Activated CD8-positive, alpha-beta T cell treated with anti-CD3 and anti-CD28 coated beads, Interleukin-2, amount 10 ng/mL, durations not matched to agents 7 days and 5 days (primary cell): Measurements from ENCODE around the gene OR51B4. TPM values are rescaled to one million over a fixed set of nuclear protein-coding genes. Genes with fewer than 3 reads are reported as not detected.
"Not testable (repeated sequence)": the region's sequence is repeated elsewhere in the genome, so short reads cannot be mapped to it uniquely, and the experiment has no call there.

Experiments
- ATAC-seq: fragments of 150-1000 bp; cut with Tn5 transposase; one replicate; pipeline ENCODE4 v1.10.0; 2021; ENCODE audit warnings: moderate library complexity
- CTCF ChIA-PET: fragments of 350-600 bp; sonication (Branson Sonifier 250); formaldehyde crosslinking; loops from one replicate; lab custom pipeline; 2021; ENCODE audit warnings: antibody characterized with exemption; lab: Charles Lee
- POLR2A ChIA-PET: fragments of 350-600 bp; sonication (Branson Sonifier 250); formaldehyde crosslinking; loops from one replicate; lab custom pipeline; 2021; ENCODE audit warnings: antibody characterized with exemption; lab: Charles Lee
- DNase-seq: peaks from one replicate; pipeline ENCODE4 v3.0.0-alpha.2; 2020
- H3K27ac Mint-ChIP-seq: one replicate; pipeline ENCODE4 v1.8.0; 2021; ENCODE audit warnings: mild to moderate bottlenecking, mixed read lengths
- H3K27me3 Mint-ChIP-seq: one replicate; pipeline ENCODE4 v1.8.0; 2021; ENCODE audit warnings: low read depth, mixed read lengths
- H3K36me3 Mint-ChIP-seq: one replicate; pipeline ENCODE4 v1.8.0; 2021; ENCODE audit warnings: low read depth, mixed read lengths
- H3K4me1 Mint-ChIP-seq: one replicate; pipeline ENCODE4 v1.8.0; 2021; ENCODE audit warnings: low read depth, mixed read lengths
- H3K4me3 Mint-ChIP-seq: one replicate; pipeline ENCODE4 v1.8.0; 2021; ENCODE audit warnings: mild to moderate bottlenecking, mixed read lengths
- H3K9me3 Mint-ChIP-seq: one replicate; pipeline ENCODE4 v1.8.0; 2022; ENCODE audit warnings: mixed read lengths; ENCODE audit not compliant: insufficient read depth
- total RNA-seq, 2 experiments: library from RNA; stranded (reverse); gene quantifications; one replicate each; pipeline ENCODE4 v1.2.3, GENCODE V29; 2021

The OR51B4 gene
- not detected for total RNA-seq

DNA sequence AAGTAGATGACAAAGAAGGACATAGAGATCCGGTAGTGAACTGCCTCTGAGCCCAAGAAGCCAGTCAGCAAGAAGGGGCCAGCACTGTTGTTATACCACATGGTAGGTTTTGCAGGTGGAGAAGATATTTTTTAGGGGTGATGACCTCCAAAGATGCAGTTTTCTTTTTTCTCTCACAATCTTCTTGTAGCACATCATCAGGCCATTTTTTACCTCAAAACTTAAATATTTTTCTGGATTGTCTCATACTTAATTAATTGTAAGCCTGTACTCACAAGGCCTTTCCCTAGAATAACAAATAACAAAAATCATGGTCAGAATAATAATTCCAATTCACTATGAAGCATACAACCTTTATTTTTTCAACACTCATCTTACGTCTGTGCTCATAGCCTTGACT lies at the start of gene OR51B4:
Gene OR51B4 (minus strand): TSS at position 101 of the 400 bp plus-strand sequence. CDS start 0 bp downstream, at position 101.
- Mint-ChIP-seq H3K4me1 (no peaks in the 10 kb centered on the region), H3K27me3 (no peaks in the 10 kb centered on the region), H3K27ac (no peak within 1 kb of the TSS), H3K4me3 (no peak within 1 kb of the TSS), H3K36me3 (no peaks in the 10 kb centered on the region), H3K9me3 (no peaks in the 10 kb centered on the region)
- CTCF ChIA-PET, result no interaction called here
- POLR2A ChIA-PET, result no interaction called here
- DNase-seq, result no peak
- ATAC-seq, result no peak

DNA sequence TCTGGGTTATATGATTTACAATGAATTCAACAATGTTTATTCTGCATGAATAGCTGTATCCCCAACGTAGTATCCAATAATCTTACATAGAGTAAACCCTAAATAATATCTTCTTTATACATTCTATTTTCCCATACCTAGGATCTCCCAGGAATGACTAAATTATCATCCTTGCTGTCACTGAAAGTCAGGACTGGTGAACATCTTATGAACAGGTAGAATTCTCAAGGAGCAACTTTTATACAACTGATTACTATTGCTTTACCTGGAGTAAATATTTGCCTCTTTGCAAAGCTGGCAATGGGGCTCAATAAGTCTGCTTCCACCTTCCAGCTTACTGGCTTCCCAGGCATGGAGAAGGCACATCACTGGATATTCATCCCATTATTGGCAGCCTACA lies 49.5 kb upstream of the OR51B4 start, which contains the start of gene OR51B6:
Gene OR51B6 (plus strand): TSS at position 301 of the 400 bp plus-strand sequence. CDS start 0 bp downstream, at position 301.
- H3K4me3 Mint-ChIP-seq, result no peak within 1 kb of the TSS
- ATAC-seq (no peak), DNase-seq (no peak)
- ChIA-PET CTCF (no interaction called here), POLR2A (no interaction called here)
- H3K27ac Mint-ChIP-seq, result no peak within 1 kb of the TSS
- H3K4me1 Mint-ChIP-seq, result no peaks in the 10 kb centered on the region
- no peaks in the 10 kb centered on the region for H3K27me3 Mint-ChIP-seq
- H3K9me3 Mint-ChIP-seq, result no peaks in the 10 kb centered on the region
- H3K36me3 Mint-ChIP-seq, result no peaks in the 10 kb centered on the region

DNA sequence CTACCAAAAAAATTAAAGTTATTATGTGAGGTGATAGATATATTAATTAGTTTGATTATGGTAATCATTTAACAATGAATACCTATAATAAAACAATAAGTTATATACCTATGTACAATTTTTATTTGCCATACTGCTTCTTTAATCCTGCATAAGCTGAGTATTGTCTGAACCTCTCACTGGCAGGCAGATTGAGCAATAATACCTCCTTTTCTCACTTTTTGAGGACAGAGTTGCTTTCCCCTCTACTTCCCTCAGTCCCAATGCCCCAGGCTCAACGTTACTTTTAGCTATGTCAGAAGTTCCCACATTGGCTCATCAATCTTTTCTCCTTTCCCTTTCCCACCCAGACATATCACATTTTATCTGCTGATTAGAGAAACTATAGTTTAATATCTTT lies 47.8 kb upstream of the OR51B4 start:
- Mint-ChIP-seq H3K4me3 (no peak overlapping the region), H3K27me3 (no peaks in the 10 kb centered on the region), H3K9me3 (no peaks in the 10 kb centered on the region), H3K36me3 (no peaks in the 10 kb centered on the region), H3K27ac (no peak overlapping the region), H3K4me1 (no peaks in the 10 kb centered on the region)
- no peak for DNase-seq
- POLR2A ChIA-PET, result no interaction called here
- CTCF ChIA-PET, result no interaction called here
- no peak for ATAC-seq

DNA sequence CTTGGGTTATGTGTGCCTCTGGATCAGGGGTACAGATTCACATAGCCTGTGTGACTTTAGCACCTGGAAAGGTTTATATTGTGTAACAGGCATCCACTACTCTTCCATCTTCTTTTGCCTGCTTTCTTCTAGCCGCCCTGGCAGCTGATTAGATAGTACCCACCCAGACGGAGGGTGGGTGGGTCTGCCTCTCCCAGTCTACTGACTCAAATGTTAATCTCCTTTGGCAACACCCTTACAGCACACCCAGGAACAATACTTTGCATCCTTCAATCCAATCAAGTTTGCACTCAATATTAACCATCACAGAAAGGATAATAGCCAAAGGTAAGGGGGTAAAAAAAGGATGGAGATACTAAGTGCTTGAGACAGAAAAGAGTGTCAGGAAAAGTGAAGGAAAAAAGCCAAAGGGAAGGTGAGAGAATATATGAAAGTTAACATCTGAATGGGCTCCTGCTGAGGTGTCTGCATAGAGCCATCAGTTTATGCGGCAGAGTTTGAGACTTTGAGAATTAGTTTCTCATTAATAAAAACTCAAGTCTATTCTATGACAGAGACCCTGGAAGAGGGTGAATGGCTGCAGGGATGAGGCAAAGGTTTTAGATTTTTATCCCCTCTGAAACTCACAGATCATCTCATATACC lies 46.9 kb upstream of the OR51B4 start:
- Mint-ChIP-seq H3K9me3 (no peaks in the 10 kb centered on the region), H3K4me3 (no peak overlapping the region), H3K36me3 (no peaks in the 10 kb centered on the region), H3K27me3 (no peaks in the 10 kb centered on the region), H3K4me1 (no peaks in the 10 kb centered on the region), H3K27ac (no peak overlapping the region)
- CTCF ChIA-PET, result no interaction called here
- ATAC-seq (no peak), DNase-seq (no peak)
- POLR2A ChIA-PET, result no interaction called here

- H3K4me3 Mint-ChIP-seq, result no peak overlapping the region
- H3K4me1 Mint-ChIP-seq, result no peaks in the 10 kb centered on the region
Measured at GRCh38 chr11:5345831-5346230, 44.1 kb upstream of the OR51B4 start.

DNA sequence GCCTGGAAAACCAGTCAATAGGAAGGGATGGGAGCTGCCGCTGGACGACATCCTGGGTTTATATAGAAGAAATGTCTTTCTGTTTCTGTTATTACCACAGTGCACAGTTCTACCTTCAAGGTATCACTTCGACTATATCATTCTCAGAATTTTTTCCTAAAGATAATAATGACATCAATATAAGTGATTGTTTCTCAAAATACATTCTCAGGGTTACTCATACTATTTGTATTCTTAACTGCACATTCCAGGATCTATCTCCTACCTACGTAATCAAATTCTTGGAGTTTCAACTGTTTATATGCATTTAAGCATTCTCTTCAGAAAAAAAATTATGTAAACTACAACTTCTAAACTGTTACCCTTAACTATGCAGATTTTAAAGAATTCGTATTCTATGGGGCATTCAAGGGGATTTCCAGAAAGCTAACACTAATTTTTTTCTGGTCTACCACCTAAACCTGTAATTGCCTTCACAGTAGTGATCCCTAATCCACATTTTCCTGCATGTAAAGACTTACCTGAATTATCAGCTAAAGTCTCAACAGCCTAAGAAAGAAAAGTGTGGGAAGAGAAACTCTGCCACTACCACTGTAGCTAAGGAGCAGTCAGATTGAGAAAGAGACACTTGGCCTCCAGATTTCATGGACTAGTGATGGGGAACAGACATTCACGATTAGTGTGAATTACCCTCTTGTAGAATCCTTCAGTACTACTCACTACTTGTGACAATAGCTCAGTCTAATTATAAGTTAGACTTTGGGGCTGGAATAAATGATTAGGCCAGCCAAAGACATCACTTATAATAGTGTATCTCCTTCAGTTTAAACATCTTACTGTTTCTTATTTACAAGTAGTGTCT lies 42.0 kb upstream of the OR51B4 start, which contains the start of gene OR51B5:
Gene OR51B5 (minus strand): TSS at position 51 of the 862 bp plus-strand sequence. CDS start 0 bp downstream, at position 51.
- Mint-ChIP-seq H3K36me3 (no peaks in the 10 kb centered on the region), H3K4me1 (no peaks in the 10 kb centered on the region), H3K9me3 (no peaks in the 10 kb centered on the region), H3K27me3 (no peaks in the 10 kb centered on the region), H3K4me3 (no peak within 1 kb of the TSS), H3K27ac (no peak within 1 kb of the TSS)
- POLR2A ChIA-PET, result no interaction called here
- ATAC-seq (no peak), DNase-seq (no peak)
- CTCF ChIA-PET, result no interaction called here

More at GRCh38 chr11:5345831-5346230, 44.1 kb upstream of the OR51B4 start:
- ATAC-seq (no peak), DNase-seq (no peak)
- ChIA-PET CTCF (no interaction called here), POLR2A (no interaction called here)
- H3K27ac Mint-ChIP-seq, result no peak overlapping the region
- H3K27me3 Mint-ChIP-seq, result no peaks in the 10 kb centered on the region
- no peaks in the 10 kb centered on the region for H3K9me3 Mint-ChIP-seq
- no peaks in the 10 kb centered on the region for H3K36me3 Mint-ChIP-seq

DNA sequence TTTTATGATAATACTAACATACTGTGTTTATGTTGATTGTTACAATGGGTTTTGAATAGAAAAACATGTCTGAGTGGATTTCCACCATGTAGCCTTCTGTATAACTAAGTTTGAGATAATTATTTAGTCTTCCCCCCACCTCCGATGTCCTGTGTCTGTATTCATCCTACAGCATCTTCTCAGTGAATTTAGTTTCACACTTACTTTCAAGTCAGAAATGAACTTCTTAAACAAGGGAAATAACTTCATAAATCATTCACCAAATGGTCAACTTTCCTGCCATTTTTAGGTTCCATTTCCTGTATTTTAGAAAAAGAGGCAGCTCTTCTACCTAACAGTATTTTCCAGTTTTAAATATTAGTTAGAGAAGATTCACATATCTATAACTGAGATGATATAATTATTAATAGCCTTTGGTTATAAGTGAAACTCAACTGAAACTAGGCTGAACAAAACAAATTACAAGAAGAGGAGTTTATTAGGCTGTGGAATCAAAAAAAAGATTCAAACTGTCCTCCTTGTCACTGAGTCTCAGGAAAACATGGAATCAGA lies 38.1 kb upstream of the OR51B4 start:
- DNase-seq (no peak), ATAC-seq (no peak)
- ChIA-PET CTCF (no interaction called here), POLR2A (no interaction called here)
- Mint-ChIP-seq H3K9me3 (no peaks in the 10 kb centered on the region), H3K27me3 (no peaks in the 10 kb centered on the region), H3K4me1 (no peaks in the 10 kb centered on the region), H3K36me3 (no peaks in the 10 kb centered on the region), H3K4me3 (no peak overlapping the region), H3K27ac (no peak overlapping the region)

DNA sequence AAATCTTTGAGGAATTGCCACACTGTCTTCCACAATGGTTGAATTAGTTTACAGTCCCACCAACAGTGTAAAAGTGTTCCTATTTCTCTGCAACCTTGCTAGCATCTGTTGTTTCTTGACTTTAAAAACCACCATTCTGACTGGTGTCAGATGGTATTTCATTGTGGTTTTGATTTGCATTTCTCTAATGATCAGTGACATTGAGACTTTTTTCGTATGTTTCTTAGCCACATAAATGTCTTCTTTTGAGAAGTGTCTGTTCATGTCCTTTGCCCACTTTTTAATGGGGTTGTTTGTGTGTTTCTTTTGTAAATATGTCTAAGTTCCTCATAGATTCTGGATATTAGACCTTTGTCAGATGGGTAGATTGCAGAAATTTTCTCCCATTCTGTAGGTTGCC lies 35.5 kb upstream of the OR51B4 start:
- H3K27ac Mint-ChIP-seq, H3K4me3 Mint-ChIP-seq, H3K36me3 Mint-ChIP-seq, H3K4me1 Mint-ChIP-seq, POLR2A ChIA-PET, H3K9me3 Mint-ChIP-seq, H3K27me3 Mint-ChIP-seq, DNase-seq, CTCF ChIA-PET, ATAC-seq: not testable (repeated sequence)

- ChIA-PET CTCF (no interaction called here), POLR2A (no interaction called here)
- DNase-seq, result no peak
- no peaks in the 10 kb centered on the region for H3K36me3 Mint-ChIP-seq
- H3K27me3 Mint-ChIP-seq, result no peaks in the 10 kb centered on the region
- H3K4me3 Mint-ChIP-seq, result no peak overlapping the region
- no peak overlapping the region for H3K27ac Mint-ChIP-seq
- no peaks in the 10 kb centered on the region for H3K9me3 Mint-ChIP-seq
- no peak for ATAC-seq
- no peaks in the 10 kb centered on the region for H3K4me1 Mint-ChIP-seq
Measured at GRCh38 chr11:5336331-5336730, 34.6 kb upstream of the OR51B4 start.

- H3K27ac Mint-ChIP-seq, result no peak overlapping the region
- no peaks in the 10 kb centered on the region for H3K27me3 Mint-ChIP-seq
- no peaks in the 10 kb centered on the region for H3K9me3 Mint-ChIP-seq
- DNase-seq (no peak), ATAC-seq (no peak)
- H3K36me3 Mint-ChIP-seq, result no peaks in the 10 kb centered on the region
- H3K4me1 Mint-ChIP-seq, result no peaks in the 10 kb centered on the region
- ChIA-PET POLR2A (no interaction called here), CTCF (no interaction called here)
- H3K4me3 Mint-ChIP-seq, result no peak overlapping the region
Measured at GRCh38 chr11:5335170-5335569, 33.4 kb upstream of the OR51B4 start.

GRCh38 chr11:5324197-5324596 lies 22.5 kb upstream of the OR51B4 start, which contains the start of gene OR51B2:
OR51B2 (minus strand) TSS chr11:5324297; CDS start chr11:5324297, 0 bp downstream.
- Mint-ChIP-seq H3K9me3 (no peaks in the 10 kb centered on the region), H3K36me3 (no peaks in the 10 kb centered on the region), H3K27me3 (peaks cover 2% of the 10 kb centered on the region), H3K4me1 (no peaks in the 10 kb centered on the region), H3K27ac (no peak within 1 kb of the TSS), H3K4me3 (no peak within 1 kb of the TSS)
- DNase-seq, result no peak
- ChIA-PET POLR2A (no interaction called here), CTCF (no interaction called here)
- no peak for ATAC-seq

- Mint-ChIP-seq H3K27me3 (no peaks in the 10 kb centered on the region), H3K9me3 (no peaks in the 10 kb centered on the region), H3K4me3 (no peak overlapping the region), H3K4me1 (no peaks in the 10 kb centered on the region), H3K36me3 (no peaks in the 10 kb centered on the region), H3K27ac (no peak overlapping the region)
- DNase-seq (no peak), ATAC-seq (no peak)
- POLR2A ChIA-PET, result no interaction called here
- CTCF ChIA-PET, result no interaction called here
Measured at GRCh38 chr11:5317292-5317691, 15.5 kb upstream of the OR51B4 start.
